ENCODE measurements around the gene TMEM131.
"Not testable (repeated sequence)": the region's sequence is repeated elsewhere in the genome, so short reads cannot be mapped to it uniquely, and the experiment has no call there.

DNA sequence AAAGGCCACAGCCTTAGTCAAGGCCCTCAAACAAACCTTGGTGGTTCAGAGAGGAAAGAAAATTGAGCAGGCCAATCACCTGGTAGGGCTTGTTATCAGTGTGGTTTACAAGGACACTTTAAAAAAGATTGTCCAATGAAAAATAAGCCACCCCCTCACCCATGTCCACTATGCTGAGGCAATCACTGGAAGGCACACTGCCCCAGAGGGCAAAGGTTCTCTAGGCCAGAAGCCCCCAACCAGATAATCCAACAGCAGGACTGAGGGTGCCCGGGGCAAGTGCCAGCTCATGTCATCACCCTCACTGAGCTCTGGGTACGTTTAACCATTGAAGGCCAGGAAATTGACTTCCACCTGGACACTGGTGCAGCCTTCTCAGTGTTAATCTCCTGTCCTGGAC is 171.7 kb downstream of the TMEM131 start:
- TF ChIP-seq, protein P1, sequence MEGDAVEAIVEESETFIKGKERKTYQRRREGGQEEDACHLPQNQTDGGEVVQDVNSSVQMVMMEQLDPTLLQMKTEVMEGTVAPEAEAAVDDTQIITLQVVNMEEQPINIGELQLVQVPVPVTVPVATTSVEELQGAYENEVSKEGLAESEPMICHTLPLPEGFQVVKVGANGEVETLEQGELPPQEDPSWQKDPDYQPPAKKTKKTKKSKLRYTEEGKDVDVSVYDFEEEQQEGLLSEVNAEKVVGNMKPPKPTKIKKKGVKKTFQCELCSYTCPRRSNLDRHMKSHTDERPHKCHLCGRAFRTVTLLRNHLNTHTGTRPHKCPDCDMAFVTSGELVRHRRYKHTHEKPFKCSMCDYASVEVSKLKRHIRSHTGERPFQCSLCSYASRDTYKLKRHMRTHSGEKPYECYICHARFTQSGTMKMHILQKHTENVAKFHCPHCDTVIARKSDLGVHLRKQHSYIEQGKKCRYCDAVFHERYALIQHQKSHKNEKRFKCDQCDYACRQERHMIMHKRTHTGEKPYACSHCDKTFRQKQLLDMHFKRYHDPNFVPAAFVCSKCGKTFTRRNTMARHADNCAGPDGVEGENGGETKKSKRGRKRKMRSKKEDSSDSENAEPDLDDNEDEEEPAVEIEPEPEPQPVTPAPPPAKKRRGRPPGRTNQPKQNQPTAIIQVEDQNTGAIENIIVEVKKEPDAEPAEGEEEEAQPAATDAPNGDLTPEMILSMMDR (conservative IDR thresholded peaks at IDR 0.05; ENCODE audit: low read depth in 2 of 2) = not testable (repeated sequence)
- TF ChIP-seq EZH2 (IDR thresholded peaks at IDR 0.05; ENCODE audit: low read depth, unreplicated experiment); EZH2phosphoT487 (IDR thresholded peaks at IDR 0.05; ENCODE audit: unreplicated experiment); POLR2AphosphoS5 (IDR thresholded peaks at IDR 0.05; ENCODE audit: low read depth); STAT1 (IDR thresholded peaks at IDR 0.05; ENCODE audit: unreplicated experiment): not testable (repeated sequence)
- TF ChIP-seq, protein P2, sequence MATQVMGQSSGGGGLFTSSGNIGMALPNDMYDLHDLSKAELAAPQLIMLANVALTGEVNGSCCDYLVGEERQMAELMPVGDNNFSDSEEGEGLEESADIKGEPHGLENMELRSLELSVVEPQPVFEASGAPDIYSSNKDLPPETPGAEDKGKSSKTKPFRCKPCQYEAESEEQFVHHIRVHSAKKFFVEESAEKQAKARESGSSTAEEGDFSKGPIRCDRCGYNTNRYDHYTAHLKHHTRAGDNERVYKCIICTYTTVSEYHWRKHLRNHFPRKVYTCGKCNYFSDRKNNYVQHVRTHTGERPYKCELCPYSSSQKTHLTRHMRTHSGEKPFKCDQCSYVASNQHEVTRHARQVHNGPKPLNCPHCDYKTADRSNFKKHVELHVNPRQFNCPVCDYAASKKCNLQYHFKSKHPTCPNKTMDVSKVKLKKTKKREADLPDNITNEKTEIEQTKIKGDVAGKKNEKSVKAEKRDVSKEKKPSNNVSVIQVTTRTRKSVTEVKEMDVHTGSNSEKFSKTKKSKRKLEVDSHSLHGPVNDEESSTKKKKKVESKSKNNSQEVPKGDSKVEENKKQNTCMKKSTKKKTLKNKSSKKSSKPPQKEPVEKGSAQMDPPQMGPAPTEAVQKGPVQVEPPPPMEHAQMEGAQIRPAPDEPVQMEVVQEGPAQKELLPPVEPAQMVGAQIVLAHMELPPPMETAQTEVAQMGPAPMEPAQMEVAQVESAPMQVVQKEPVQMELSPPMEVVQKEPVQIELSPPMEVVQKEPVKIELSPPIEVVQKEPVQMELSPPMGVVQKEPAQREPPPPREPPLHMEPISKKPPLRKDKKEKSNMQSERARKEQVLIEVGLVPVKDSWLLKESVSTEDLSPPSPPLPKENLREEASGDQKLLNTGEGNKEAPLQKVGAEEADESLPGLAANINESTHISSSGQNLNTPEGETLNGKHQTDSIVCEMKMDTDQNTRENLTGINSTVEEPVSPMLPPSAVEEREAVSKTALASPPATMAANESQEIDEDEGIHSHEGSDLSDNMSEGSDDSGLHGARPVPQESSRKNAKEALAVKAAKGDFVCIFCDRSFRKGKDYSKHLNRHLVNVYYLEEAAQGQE (IDR thresholded peaks at IDR 0.05; ENCODE audit: unreplicated experiment) = not testable (repeated sequence)
